RWPE2 (cell line): ENCODE data around the gene CHPF2.
A peak's percentile ranks its signal among the peaks of the same experiment; 100 is the strongest.

Source experiments
- ATAC-seq: fragments of 200-7000 bp; cut with Tn5 transposase; 3 replicates; pipeline ENCODE4 v1.9.1; 2021; ENCODE audit warnings: low read depth
- DNase-seq: peaks from one replicate; pipeline ENCODE4 v3.0.0-alpha.2; 2020; ENCODE audit warnings: low spot score
- H3K27ac ChIP-seq: fragments of 450-650 bp; 2 replicates; pipeline ENCODE4 v1.5.1; 2017; ENCODE audit warnings: mild to moderate bottlenecking; ENCODE audit not compliant: poor library complexity, severe bottlenecking
- H3K27me3 ChIP-seq: fragments of 250-450 bp; sonication (Bioruptor Pico); 2 replicates; pipeline ENCODE4 v1.5.1; 2021; ENCODE audit warnings: mild to moderate bottlenecking, moderate library complexity; ENCODE audit not compliant: insufficient read depth, poor library complexity, severe bottlenecking
- H3K36me3 ChIP-seq: fragments of 250-450 bp; sonication (Bioruptor Pico); 2 replicates; pipeline ENCODE4 v1.5.1; 2020; ENCODE audit warnings: low read depth, mild to moderate bottlenecking, moderate library complexity
- H3K4me1 ChIP-seq: fragments of 250-450 bp; sonication (Bioruptor Pico); 2 replicates; pipeline ENCODE4 v1.5.1; 2021; ENCODE audit warnings: mild to moderate bottlenecking, moderate library complexity; ENCODE audit not compliant: insufficient read depth, poor library complexity, severe bottlenecking
- H3K4me3 ChIP-seq: fragments of 250-450 bp; sonication (Bioruptor Pico); 2 replicates; pipeline ENCODE4 v1.5.1; 2021; ENCODE audit warnings: mild to moderate bottlenecking, moderate library complexity; ENCODE audit not compliant: severe bottlenecking
- H3K9me3 ChIP-seq: fragments of 250-450 bp; sonication (Bioruptor Pico); 2 replicates; pipeline ENCODE4 v1.5.1; 2021; ENCODE audit warnings: mild to moderate bottlenecking, moderate library complexity; ENCODE audit not compliant: severe bottlenecking
- TF ChIP-seq, protein P1 (sequence below): fragments of 450-650 bp; IDR thresholded peaks from one replicate; pipeline ENCODE4 v1.5.1; 2017; ENCODE audit warnings: mild to moderate bottlenecking, moderate library complexity; ENCODE audit not compliant: poor library complexity, severe bottlenecking

CHPF2 gene

DNA sequence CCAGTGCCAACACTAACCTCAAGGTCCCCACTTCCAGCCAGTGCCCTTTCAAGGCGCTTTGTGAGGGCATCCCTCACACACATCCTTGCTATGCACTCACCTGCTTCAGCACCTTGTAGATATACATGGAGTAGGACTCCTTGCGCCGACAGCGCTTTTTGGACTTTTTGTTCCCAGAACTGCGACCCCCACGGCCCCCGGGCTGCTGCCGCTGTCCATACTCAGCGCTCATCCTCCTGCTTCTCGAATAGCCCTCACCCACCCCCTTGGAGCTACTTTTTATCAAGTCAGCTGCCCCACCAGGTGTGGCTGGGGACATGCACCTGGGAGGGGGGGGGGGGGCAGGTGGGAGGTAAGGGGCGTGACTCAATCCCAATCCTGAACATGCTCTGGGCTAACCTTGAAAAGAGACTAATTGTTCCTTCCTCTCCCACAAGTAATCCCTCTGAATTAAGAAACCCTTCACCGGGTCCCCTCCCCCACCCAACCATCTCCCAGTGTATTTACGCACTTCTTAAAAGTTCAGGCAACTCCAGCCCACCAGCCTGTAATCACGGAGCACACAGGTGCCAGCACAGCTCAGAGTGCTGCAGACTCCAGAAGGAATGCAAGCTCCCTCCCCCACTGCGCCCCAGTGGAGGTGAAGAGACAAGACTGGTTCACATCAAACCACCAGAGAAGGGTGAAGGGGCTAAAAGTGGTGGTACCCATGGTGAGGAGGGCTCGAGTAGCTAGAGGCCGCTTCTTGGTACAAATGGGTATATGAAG lies 22.0 kb upstream of the CHPF2 start, which contains the start of gene H2BK1:
Gene H2BK1 (minus strand): TSS at position 402 of the 768 bp plus-strand sequence. CDS start 170 bp downstream, at position 232.
- no peaks in the 10 kb centered on the region for H3K4me1 ChIP-seq
- H3K9me3 ChIP-seq, result no peaks in the 10 kb centered on the region
- peaks cover 10% of the 10 kb centered on the region for H3K27me3 ChIP-seq
- no peak for ATAC-seq
- peaks cover 21% of the 10 kb centered on the region for H3K36me3 ChIP-seq
- peak; percentile 36 for DNase-seq
- TF ChIP-seq, protein P1, sequence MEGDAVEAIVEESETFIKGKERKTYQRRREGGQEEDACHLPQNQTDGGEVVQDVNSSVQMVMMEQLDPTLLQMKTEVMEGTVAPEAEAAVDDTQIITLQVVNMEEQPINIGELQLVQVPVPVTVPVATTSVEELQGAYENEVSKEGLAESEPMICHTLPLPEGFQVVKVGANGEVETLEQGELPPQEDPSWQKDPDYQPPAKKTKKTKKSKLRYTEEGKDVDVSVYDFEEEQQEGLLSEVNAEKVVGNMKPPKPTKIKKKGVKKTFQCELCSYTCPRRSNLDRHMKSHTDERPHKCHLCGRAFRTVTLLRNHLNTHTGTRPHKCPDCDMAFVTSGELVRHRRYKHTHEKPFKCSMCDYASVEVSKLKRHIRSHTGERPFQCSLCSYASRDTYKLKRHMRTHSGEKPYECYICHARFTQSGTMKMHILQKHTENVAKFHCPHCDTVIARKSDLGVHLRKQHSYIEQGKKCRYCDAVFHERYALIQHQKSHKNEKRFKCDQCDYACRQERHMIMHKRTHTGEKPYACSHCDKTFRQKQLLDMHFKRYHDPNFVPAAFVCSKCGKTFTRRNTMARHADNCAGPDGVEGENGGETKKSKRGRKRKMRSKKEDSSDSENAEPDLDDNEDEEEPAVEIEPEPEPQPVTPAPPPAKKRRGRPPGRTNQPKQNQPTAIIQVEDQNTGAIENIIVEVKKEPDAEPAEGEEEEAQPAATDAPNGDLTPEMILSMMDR, result no peak
- no peak within 1 kb of the TSS for H3K27ac ChIP-seq
- H3K4me3 ChIP-seq, result no peak within 1 kb of the TSS

DNA sequence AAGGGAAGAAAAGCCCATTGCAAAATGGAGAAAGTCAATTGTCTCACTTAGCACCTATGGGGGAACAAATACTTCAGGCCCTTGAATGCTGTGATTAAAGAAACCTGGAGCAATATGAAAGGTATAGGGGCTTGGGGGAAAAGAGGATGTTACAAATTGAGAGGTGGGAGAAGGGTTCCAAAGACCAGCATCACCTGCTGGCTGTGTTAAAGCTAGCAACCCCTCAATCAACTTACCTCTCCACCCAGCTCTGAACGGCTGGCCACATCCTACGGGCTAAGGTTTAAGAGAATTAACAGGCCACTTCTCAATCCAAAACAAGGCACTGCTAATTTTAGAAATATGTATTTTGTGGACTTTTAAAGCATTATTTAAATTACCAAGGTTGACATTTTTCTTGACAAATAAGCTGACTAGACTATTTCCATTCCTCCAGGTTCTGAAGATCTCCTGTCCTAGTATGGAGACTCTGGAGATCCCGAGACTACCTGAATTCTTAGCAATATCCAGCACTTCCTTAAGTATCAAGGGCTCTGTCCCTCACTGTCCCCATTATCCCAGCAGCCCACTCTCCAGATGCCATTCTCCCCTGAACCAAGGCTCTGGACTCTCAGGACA lies 21.0 kb upstream of the CHPF2 start:
- H3K9me3 ChIP-seq, result no peaks in the 10 kb centered on the region
- H3K27ac ChIP-seq, result no peak overlapping the region
- peaks cover 31% of the 10 kb centered on the region for H3K36me3 ChIP-seq
- TF ChIP-seq, protein P1, result no peak
- DNase-seq, result no peak
- no peaks in the 10 kb centered on the region for H3K4me1 ChIP-seq
- H3K27me3 ChIP-seq, result no peaks in the 10 kb centered on the region
- H3K4me3 ChIP-seq, result no peak overlapping the region
- ATAC-seq, result no peak

DNA sequence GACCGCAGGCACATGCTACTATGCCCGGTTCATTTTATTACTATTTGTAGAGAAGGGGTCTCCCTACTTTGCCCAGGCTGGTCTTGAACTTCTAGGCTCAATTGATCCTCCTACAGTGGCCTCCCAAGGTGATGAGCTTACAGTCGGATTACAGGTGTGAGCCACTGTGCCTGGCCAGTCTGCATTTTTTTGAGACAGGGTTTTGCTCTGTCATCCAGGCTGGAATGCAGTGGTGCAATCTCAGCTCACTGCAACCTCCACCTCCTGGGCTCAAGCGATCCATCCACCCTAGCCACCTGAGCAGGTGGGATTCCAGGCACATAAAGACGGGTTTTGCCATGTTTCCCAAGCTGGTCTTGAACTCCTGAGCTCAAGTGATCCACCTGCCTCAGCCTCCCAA lies 19.7 kb upstream of the CHPF2 start:
- Histone ChIP-seq H3K27me3 (no peaks in the 10 kb centered on the region), H3K9me3 (no peaks in the 10 kb centered on the region), H3K4me1 (no peaks in the 10 kb centered on the region), H3K27ac (no peak overlapping the region), H3K36me3 (peaks cover 44% of the 10 kb centered on the region), H3K4me3 (no peak overlapping the region)
- TF ChIP-seq, protein P1, result no peak
- DNase-seq (no peak), ATAC-seq (peak; percentile 52; the same call in 2 of the 3 replicates)

DNA sequence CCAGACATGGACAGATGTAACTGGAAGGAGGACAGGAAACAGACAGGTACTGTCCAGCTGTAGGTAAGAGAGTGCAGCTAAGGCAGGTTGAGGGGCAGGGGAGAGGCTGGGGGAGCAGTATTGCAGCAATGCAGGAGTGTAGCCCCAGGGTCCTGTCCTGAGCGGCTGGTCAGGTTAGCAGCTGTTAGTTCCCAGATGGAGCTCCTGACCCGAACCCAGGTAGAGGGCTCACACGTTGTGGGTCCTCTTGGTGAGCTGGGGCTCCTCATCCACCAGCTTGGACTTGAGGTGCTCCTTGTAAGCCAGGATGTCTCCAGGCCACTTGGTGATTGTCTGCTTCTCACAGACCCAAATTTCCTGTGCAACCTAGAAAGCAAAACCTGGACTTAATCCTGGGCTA lies 18.5 kb upstream of the CHPF2 start:
- Histone ChIP-seq H3K9me3 (no peaks in the 10 kb centered on the region), H3K27ac (no peak overlapping the region), H3K27me3 (no peaks in the 10 kb centered on the region), H3K36me3 (peaks cover 55% of the 10 kb centered on the region), H3K4me3 (no peak overlapping the region), H3K4me1 (no peaks in the 10 kb centered on the region)
- TF ChIP-seq, protein P1, result no peak
- DNase-seq (no peak), ATAC-seq (no peak)

DNA sequence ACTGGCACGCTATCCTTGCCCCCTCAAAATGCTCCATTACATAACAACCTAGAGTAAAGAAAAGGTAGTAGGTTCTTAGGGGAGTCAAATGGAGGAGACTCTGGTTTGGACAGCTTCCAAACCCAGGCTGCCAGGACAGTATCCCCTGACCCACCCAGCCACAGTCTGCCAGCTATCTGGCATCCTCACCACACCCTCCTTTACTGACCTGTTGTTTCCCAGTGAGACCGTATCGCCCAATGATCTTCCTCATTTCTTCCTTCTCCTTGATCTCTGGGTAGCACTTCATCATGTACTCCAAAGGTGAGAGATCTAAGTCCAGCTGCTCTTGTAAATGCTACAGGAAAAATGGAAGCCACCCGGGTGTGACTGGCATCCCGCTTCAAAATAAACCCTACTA lies 16.9 kb upstream of the CHPF2 start:
- no peak overlapping the region for H3K4me3 ChIP-seq
- H3K27ac ChIP-seq, result no peak overlapping the region
- H3K36me3 ChIP-seq, result peaks cover 68% of the 10 kb centered on the region
- DNase-seq (no peak), ATAC-seq (no peak)
- H3K27me3 ChIP-seq, result no peaks in the 10 kb centered on the region
- H3K4me1 ChIP-seq, result no peaks in the 10 kb centered on the region
- H3K9me3 ChIP-seq, result no peaks in the 10 kb centered on the region
- TF ChIP-seq, protein P1, result no peak
